ENCODE data around the gene SNED1. TPM values are rescaled to one million over a fixed set of nuclear protein-coding genes. Genes with fewer than 3 reads are reported as not detected.

Gene SNED1
- total RNA-seq, 2 experiments from 2014 or later, result 1.4 to 1.8 TPM

GRCh38 chr2:240998995-240999791 lies 775 bp downstream of the SNED1 start:
- Mint-ChIP-seq H3K4me3 (no peak overlapping the region), H3K9me3 (peaks cover 8% of the 10 kb centered on the region), H3K27ac (no peak overlapping the region), H3K4me1 (ENCODE audit: low read depth) (peaks cover 6% of the 10 kb centered on the region), H3K36me3 (ENCODE audit: low read depth) (peaks cover 7% of the 10 kb centered on the region), H3K27me3 (peaks cover 15% of the 10 kb centered on the region)
- ChIA-PET POLR2A (interaction anchor here (4.2 kb wide), 1 partner anchor 10 kb away, joined by 12 read pairs; no protein-coding TSS in a partner anchor), CTCF (interaction anchor here (0.7 kb wide), 1 partner anchor 15 kb away, joined by 4 read pairs; no protein-coding TSS in a partner anchor)
- ATAC-seq, result no peak
- no peak for TF ChIP-seq CTCF (IDR thresholded peaks at IDR 0.05)
- no peak for DNase-seq
- intact Hi-C loops (cut with micrococcal nuclease), result no loop called here

- ATAC-seq (no peak), DNase-seq (no peak)
- H3K27me3 Mint-ChIP-seq, result peaks cover 15% of the 10 kb centered on the region
- peaks cover 6% of the 10 kb centered on the region for H3K4me1 Mint-ChIP-seq (ENCODE audit: low read depth)
- H3K9me3 Mint-ChIP-seq, result peaks cover 8% of the 10 kb centered on the region
- no peak overlapping the region for H3K27ac Mint-ChIP-seq
- H3K36me3 Mint-ChIP-seq (ENCODE audit: low read depth), result peaks cover 7% of the 10 kb centered on the region
- intact Hi-C loops (cut with micrococcal nuclease), result no loop called here
- ChIA-PET CTCF (interaction anchor here (1.1 kb wide), 1 partner anchor 12 kb away, joined by 3 read pairs; no protein-coding TSS in a partner anchor), POLR2A (interaction anchor here (4.2 kb wide), 1 partner anchor 9 kb away, joined by 12 read pairs; no protein-coding TSS in a partner anchor)
- peak overlapping the region; percentile 25 for H3K4me3 Mint-ChIP-seq
- no peak for TF ChIP-seq CTCF (IDR thresholded peaks at IDR 0.05)
Observed at GRCh38 chr2:240999873-241000541, 1.6 kb downstream of the SNED1 start.

- no peak overlapping the region for H3K4me3 Mint-ChIP-seq
- H3K4me1 Mint-ChIP-seq (ENCODE audit: low read depth), result peaks cover 6% of the 10 kb centered on the region
- ChIA-PET CTCF (interaction anchor here (1.1 kb wide), 1 partner anchor 13 kb away, joined by 3 read pairs; no protein-coding TSS in a partner anchor), POLR2A (interaction anchor here (0.6 to 4.2 kb wide), 2 partner anchors 8 to 30 kb away, joined by 3 to 12 read pairs; no protein-coding TSS in a partner anchor)
- DNase-seq (no peak), ATAC-seq (no peak)
- no peak for TF ChIP-seq CTCF (IDR thresholded peaks at IDR 0.05)
- H3K27ac Mint-ChIP-seq, result no peak overlapping the region
- intact Hi-C loops (cut with micrococcal nuclease), result no loop called here
- peaks cover 14% of the 10 kb centered on the region for H3K9me3 Mint-ChIP-seq
- H3K36me3 Mint-ChIP-seq (ENCODE audit: low read depth), result peaks cover 12% of the 10 kb centered on the region
- H3K27me3 Mint-ChIP-seq, result peaks cover 15% of the 10 kb centered on the region
Observed at GRCh38 chr2:241000831-241001321, 2.5 kb downstream of the SNED1 start.

- H3K9me3 Mint-ChIP-seq, result peaks cover 19% of the 10 kb centered on the region
- POLR2A ChIA-PET, result interaction anchor here (0.6 to 4.2 kb wide), 2 partner anchors 8 to 29 kb away, joined by 3 to 12 read pairs; no protein-coding TSS in a partner anchor
- no peak for TF ChIP-seq CTCF (IDR thresholded peaks at IDR 0.05)
- peaks cover 15% of the 10 kb centered on the region for H3K27me3 Mint-ChIP-seq
- intact Hi-C loops (cut with micrococcal nuclease), result no loop called here
- H3K4me3 Mint-ChIP-seq, result no peak overlapping the region
- ATAC-seq, result no peak
- H3K4me1 Mint-ChIP-seq (ENCODE audit: low read depth), result peaks cover 11% of the 10 kb centered on the region
- peaks cover 12% of the 10 kb centered on the region for H3K36me3 Mint-ChIP-seq (ENCODE audit: low read depth)
- CTCF ChIA-PET, result interaction anchor here (1.1 kb wide), 1 partner anchor 21 kb away, joined by 3 read pairs; no protein-coding TSS in a partner anchor
- H3K27ac Mint-ChIP-seq, result no peak overlapping the region
- DNase-seq, result no peak
Observed at GRCh38 chr2:241001413-241002274, 3.2 kb downstream of the SNED1 start.

Data from activated CD8-positive, alpha-beta T cell treated with anti-CD3 and anti-CD28 coated beads for 36 hours (primary cell).